GM21786 (cell line): ENCODE measurements around the gene CKB.
"Not testable (repeated sequence)": the region's sequence is repeated elsewhere in the genome, so short reads cannot be mapped to it uniquely, and the experiment has no call there.

Experiments used
- ATAC-seq: cut with Tn5 transposase; IDR thresholded peaks from one replicate; pipeline ENCODE4 v1.9.1; 2021; ENCODE audit not compliant: unreplicated experiment

CKB gene

DNA sequence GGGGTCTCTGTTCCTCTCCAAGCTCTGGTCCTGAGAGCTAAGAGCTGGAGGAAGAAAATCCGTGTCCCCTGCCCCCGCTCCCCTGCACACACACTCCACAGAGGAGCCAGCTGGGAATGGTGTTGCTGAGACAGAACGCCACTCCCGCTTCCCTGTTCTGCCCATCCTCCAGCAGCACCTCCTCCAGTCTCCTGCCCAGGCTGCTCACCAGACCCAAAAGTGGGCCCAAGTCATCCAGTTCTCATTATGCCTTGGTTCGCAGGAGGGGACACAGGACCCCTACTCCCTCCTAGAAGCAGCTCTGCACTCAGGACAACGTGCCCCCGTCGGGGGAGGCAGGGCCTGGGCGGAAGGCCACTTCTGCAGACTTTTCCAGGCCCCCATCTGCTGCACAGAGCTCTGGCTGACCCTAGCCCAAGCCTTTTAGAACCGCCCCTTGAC, 5.5 kb upstream of the CKB start:
- ATAC-seq, result no peak

GRCh38 chr14:103527408-103528145, 4.9 kb upstream of the CKB start:
- peak; percentile 86 for ATAC-seq

GRCh38 chr14:103526914-103527248, 4.3 kb upstream of the CKB start:
- ATAC-seq, result no peak

DNA sequence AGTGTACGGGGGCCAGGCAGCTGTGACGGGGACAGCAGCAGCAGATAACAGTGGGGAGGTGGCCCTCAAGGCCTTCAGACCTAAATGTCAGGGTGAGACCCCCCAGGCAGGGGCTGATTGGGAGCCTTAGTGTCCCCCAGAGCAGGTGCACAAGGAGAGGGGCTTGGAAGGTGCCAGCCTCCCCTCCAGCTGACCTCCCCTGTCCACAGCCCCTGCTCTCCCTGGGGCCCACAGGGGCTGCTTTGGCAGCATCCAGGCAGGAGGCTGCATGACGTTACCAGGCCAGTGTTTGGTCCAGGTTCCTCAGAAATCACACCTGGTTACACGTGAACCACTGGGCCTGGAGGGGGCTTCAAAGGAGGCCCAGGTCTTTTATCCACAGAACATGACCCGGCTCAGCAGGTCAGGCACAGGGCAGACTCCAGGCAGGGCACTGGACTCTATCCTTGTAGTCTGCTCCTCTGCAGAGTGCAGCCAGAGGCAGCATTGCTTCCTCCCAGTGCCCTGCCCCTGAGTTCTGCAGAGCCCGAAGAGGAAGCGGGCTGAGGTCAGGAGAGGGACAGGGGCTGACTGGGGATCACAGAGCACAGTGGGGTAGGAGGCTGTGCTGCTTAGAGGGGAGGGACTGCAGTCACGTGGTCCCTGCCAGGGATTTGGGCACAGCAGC, 3.8 kb upstream of the CKB start:
- ATAC-seq, result no peak

DNA sequence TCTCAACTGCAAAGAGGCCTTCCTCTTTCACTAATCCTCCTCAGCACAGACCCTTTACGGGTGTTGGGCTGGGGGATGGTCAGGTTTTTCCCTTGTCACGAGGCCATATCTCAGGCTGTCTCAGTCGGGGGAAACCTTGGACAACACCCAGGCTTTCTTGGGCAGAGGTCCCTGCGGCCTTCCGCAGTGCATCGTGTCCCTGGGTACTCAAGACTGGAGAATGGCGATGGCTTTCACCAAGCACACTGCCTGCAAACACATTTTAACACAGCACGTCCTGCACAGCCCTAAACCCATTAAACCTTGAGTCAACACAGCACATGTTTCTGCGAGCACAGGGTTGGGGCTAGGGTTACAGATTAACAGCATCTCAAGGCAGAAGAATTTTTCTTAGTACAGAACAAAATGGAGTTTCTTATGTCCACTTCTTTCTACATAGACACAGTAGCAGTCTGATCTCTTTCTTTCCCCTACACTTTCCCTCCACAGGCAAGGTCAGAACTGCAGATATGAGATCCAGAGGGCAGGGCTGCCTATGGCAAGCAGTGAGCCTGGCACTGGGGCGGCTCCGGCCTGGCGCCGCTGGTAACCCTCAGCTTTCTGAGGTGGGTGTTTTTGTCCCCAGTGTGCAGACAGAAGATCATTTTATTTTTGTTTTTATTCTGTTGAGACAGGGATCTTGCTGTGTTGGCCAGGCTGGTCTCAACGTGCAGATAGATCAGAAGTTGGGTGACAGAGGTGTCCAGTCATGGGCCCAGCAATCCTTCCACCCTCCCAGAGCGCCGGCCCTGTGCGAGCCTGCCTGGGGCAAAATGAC, 3.0 kb upstream of the CKB start:
- ATAC-seq, result not testable (repeated sequence)

GRCh38 chr14:103524002-103524935, 1.6 kb upstream of the CKB start:
- no peak for ATAC-seq

DNA sequence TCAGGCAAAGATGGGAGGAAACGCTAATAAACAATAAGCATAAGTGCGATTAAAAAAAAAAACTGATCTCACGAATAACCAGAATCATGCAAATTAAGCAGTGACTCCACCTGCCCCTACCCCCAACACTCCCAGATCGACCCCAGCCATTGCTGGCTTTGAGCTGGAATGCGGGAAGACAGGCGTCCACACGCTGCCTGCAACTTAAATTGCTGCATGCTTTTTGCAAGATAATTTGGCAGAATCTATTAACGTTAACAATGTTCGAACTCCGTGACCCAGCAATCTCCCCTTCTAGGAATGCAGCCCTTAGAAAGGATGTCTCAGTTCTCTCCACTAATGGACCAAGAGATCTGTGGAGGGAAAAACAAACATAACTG, 935 bp upstream of the CKB start:
- ATAC-seq, result no peak

- no peak for ATAC-seq
These were observed 573 bp downstream of the CKB start for GRCh38 chr14:103521951-103522563.

- no peak for ATAC-seq
These were observed 1.1 kb downstream of the CKB start for GRCh38 chr14:103521438-103521950.

DNA sequence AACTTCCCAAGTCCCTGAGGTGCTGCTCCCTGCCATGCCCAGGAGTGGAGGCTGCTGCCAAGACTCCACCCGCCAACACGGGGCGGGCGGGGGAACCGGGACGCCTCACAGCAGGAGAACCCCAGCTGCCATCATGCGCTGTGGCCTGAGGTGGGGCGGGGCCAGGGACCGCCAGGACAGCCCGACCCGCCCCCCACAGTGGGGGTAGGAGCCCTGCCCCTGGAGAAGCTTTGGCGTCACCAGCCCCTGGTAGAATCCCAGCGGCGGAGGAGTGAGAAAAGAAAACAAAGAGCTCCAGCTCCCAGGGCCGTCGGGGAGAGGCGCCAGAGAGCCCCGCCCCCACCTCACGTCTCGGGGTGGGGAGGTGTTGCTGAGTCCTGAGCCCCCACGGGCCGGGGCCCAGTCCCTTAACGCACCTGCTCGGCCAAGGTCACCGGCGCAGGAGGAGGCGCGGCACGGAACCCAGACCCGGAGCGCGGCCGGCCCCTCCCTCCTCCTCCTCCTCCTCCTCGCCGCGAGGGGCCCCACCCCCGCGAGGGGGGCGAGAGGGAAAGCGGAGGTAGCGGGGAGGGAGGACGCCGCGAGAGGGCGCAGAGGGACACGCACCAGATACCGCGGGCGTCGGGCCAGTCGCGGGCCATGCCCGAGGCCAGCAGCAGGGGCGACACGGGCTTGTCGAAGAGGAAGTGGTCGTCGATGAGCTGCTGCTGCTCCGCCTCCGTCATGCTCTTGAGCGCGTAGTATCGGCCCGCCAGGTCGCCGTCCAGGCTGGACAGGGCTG, 1.8 kb downstream of the CKB start:
- no peak for ATAC-seq

GRCh38 chr14:103520269-103520656, 2.4 kb downstream of the CKB start:
- ATAC-seq, result no peak

DNA sequence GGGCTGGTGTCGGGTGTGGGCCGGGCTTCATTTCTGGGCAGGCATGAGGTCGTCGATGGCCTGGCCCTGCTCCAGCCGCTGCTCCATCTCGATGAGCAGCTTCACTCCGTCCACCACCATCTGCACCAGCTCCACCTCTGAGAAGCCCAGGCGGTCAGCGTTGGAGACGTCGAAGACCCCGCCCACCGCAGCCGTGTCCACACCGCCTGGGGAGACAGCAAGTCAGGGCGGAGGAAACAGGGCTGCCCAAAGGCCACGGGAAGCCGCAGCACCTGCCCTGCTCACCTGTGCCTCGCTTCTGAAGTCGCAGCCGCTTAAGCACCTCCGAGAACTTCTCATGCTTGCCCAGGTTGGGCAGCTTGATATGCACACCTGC, 2.8 kb downstream of the CKB start:
- no peak for ATAC-seq

DNA sequence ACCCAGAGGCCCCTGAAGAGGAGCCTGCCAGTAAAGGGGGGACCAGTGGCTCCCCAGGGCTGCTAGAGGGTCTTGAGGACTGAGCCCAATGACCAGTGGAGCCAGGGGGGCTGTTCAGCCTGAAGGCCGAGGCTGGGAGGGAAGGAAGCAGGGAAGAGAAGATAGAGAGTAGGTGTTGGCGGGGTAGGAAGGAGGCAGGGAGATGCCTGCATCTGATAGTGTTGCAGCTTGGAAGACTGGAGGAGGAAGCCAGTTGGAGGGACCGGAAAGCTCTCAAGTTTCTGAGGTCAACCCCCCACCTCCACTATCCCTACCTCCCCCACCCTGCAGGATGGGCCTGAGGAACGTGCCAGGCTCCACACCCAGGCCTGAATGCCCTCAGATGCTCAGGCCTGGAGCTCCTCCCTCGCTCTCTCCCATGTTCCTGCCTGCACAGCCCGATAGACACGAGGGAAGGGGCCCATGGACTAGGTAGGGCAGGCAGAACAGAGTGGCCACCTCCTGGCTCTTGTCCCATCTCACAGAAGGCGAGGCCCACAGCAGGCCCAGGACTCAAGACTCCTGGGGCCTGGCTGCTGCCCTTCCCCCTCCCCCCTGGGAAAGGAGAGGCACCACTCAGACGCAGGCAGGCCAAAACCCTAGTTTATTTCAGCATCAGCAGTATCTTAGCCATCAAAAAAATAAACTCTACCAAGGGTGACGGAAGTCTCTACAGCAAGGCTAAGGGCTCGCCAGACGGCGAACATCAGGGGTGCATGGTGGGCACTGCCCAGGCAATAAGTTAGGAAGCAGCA, 3.4 kb downstream of the CKB start:
- no peak for ATAC-seq

DNA sequence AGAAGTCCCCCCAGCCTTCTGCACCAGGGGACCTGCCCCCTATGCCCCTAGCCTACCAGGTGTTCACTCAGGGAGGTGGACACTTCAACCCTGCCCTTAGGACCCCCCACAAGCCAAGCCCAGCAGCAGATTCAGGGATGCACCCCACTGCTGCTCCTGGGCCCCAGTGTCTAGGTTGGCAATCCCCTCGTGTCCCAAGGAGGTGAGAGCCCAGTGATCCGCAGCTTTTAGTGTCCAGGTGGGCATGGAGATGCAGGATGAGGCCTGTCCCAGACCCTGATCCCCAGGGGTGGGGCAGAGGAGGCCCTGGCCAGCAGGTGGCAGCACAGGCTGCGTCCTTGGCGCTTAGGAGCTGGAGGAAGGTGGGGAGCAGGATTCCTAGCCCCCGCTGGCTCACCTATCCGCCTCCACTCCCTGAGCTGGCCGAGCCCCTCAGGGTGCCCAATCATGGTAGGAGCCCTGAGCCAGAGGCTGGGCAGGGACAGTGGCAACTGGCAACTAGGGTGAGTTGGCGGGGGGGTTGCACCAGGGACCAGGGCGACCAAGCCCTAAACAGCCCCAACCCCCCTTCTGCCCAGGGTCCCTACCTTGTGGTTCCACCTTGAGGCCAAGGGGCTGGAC, 4.1 kb downstream of the CKB start:
- ATAC-seq, result no peak

GRCh38 chr14:103517721-103518421, 4.8 kb downstream of the CKB start:
- ATAC-seq, result no peak

- no peak for ATAC-seq
These were observed 5.5 kb downstream of the CKB start for GRCh38 chr14:103517174-103517566.

DNA sequence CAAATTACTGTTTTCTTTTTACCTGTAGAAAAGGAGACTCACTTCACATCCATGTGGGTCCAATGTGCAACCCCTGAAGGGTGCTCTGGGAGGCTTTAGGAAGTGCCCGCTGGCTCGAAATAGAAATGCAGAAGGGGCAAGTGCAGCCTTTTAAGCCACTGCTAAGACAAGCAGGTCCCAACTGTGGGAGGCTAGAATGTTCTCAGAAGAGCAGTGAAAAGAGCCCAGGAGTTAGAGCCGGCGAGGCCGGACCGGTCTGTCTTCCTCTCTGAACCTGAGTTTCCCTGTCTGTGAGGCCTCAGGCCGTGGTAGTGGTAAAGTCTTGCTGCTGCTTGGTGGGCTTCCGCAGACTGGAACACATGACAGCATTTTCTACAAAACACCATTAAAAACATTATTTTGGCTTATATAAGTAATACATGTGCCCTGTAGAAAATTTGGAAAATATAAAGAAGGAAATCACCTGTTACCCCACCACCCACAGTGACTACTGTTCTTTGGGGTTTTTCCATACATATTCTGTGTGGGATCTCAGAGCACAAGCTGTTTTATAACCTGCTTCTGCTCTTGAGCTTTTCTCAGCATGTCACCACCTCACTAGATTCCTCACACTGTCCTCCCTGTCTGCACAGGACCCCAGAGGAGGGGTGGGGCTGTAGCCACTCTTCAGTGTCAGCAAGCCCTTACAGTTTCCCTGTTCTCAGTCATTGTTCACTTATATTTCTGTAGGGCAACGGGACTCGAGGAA, 6.0 kb downstream of the CKB start:
- ATAC-seq, result no peak
